GM23338 (cell line): ENCODE measurements around the gene CCS. TPM values are rescaled to one million over a fixed set of nuclear protein-coding genes. Genes with fewer than 3 reads are reported as not detected.
A peak's percentile ranks its signal among the peaks of the same experiment; 100 is the strongest.

ENCODE experiments used
- ATAC-seq: fragments of 200-7000 bp; cut with Tn5 transposase; 3 replicates; pipeline ENCODE4 v1.9.1; 2020
- DNase-seq: peaks from one replicate; pipeline ENCODE4 v3.0.0-alpha.2; 2015; ENCODE audit warnings: low spot score
- H2AFZ ChIP-seq: fragments of 200-600 bp; sonication (generic); 2 replicates; pipeline ENCODE4 v1.8.0; 2016; ENCODE audit warnings: antibody characterized with exemption, mild to moderate bottlenecking, moderate library complexity
- H3F3A ChIP-seq: fragments of 200-600 bp; sonication (generic); replicated peaks from 2 replicates; pipeline ENCODE4 v1.8.0; 2017; ENCODE audit warnings: antibody characterized with exemption, mixed run types, low read depth
- H3K27ac ChIP-seq: fragments of 200-600 bp; sonication (generic); 2 replicates; pipeline ENCODE4 v1.6.1; 2016; ENCODE audit warnings: low read depth
- H3K27me3 ChIP-seq: fragments of 200-600 bp; sonication (generic); 2 replicates; pipeline ENCODE4 v1.8.0; 2016; ENCODE audit warnings: mild to moderate bottlenecking, mixed run types, moderate library complexity; ENCODE audit not compliant: insufficient read depth
- H3K36me3 ChIP-seq: fragments of 200-600 bp; sonication (generic); 2 replicates; pipeline ENCODE4 v1.8.0; 2016; ENCODE audit warnings: mild to moderate bottlenecking; ENCODE audit not compliant: insufficient read depth
- H3K4me1 ChIP-seq: fragments of 200-600 bp; sonication (generic); 2 replicates; pipeline ENCODE4 v1.8.0; 2016; ENCODE audit warnings: mild to moderate bottlenecking, moderate library complexity; ENCODE audit not compliant: insufficient read depth
- H3K4me2 ChIP-seq: fragments of 200-600 bp; sonication (generic); 2 replicates; pipeline ENCODE4 v1.7.1; 2017; ENCODE audit warnings: mixed run types
- H3K4me3 ChIP-seq: fragments of 200-600 bp; sonication (generic); 2 replicates; pipeline ENCODE4 v1.6.1; 2016; ENCODE audit warnings: mixed run types
- H3K79me2 ChIP-seq: fragments of 200-600 bp; sonication (generic); replicated peaks from 2 replicates; pipeline ENCODE4 v1.8.0; 2017; ENCODE audit warnings: mild to moderate bottlenecking; ENCODE audit not compliant: insufficient read depth
- H3K9me2 ChIP-seq: fragments of 200-600 bp; sonication (generic); 2 replicates; pipeline ENCODE4 v1.8.0; 2017; ENCODE audit not compliant: insufficient read depth
- H4K20me1 ChIP-seq: fragments of 200-600 bp; sonication (generic); replicated peaks from 2 replicates; pipeline ENCODE4 v1.8.0; 2017; ENCODE audit warnings: mild to moderate bottlenecking; ENCODE audit not compliant: insufficient read depth
- H3K27ac Mint-ChIP-seq: 2 replicates; pipeline ENCODE4 v1.8.0; 2020; ENCODE audit warnings: inconsistent platforms, mild to moderate bottlenecking, moderate library complexity, mixed read lengths
- H3K27me3 Mint-ChIP-seq: 3 replicates; pipeline ENCODE4 v1.8.0; 2022; ENCODE audit warnings: low read depth, mild to moderate bottlenecking, moderate library complexity, mixed read lengths, inconsistent platforms; ENCODE audit not compliant: insufficient read depth, poor library complexity
- H3K36me3 Mint-ChIP-seq: 3 replicates; pipeline ENCODE4 v1.8.0; 2021; ENCODE audit warnings: low read depth, mild to moderate bottlenecking, inconsistent platforms, moderate library complexity, mixed read lengths
- H3K4me1 Mint-ChIP-seq: 3 replicates; pipeline ENCODE4 v1.8.0; 2020; ENCODE audit warnings: mild to moderate bottlenecking, inconsistent platforms, mixed read lengths
- H3K4me3 Mint-ChIP-seq: 3 replicates; pipeline ENCODE4 v1.8.0; 2021; ENCODE audit warnings: moderate library complexity, mild to moderate bottlenecking, inconsistent platforms, mixed read lengths
- H3K9me3 Mint-ChIP-seq: 3 replicates; pipeline ENCODE4 v1.8.0; 2020; ENCODE audit warnings: moderate library complexity, mild to moderate bottlenecking, inconsistent platforms, mixed read lengths
- CREB1 ChIP-seq: fragments of 250-450 bp; sonication (Bioruptor Pico); IDR thresholded peaks from 2 replicates; pipeline ENCODE4 v1.5.0; 2020; ENCODE audit warnings: low read depth, mild to moderate bottlenecking, moderate library complexity
- CTCF ChIP-seq, 2 experiments: fragments of 200-600 bp in 1 of 2; sonication (generic) in 1 of 2; conservative IDR thresholded peaks; 2 replicates each; pipeline versions ENCODE4 v1.5.1 to v1.6.1; 2016 to 2017; ENCODE audit warnings: antibody characterized with exemption in 2 of 2, low read depth in 2 of 2, mild to moderate bottlenecking in 2 of 2, moderate library complexity in 1 of 2
- EZH2 ChIP-seq: fragments of 200-600 bp; sonication (generic); IDR thresholded peaks from one replicate; pipeline ENCODE4 v1.8.0; 2017; ENCODE audit warnings: antibody characterized with exemption, mild to moderate bottlenecking, low read depth; ENCODE audit not compliant: unreplicated experiment
- EZH2phosphoT487 ChIP-seq: fragments of 200-600 bp; sonication (generic); IDR thresholded peaks from one replicate; pipeline ENCODE4 v1.8.1; 2018; ENCODE audit warnings: antibody characterized with exemption; ENCODE audit not compliant: unreplicated experiment
- JUNB ChIP-seq: IDR thresholded peaks from one replicate; pipeline ENCODE4 v1.6.1; 2016; ENCODE audit warnings: antibody characterized with exemption; ENCODE audit not compliant: unreplicated experiment
- NANOG ChIP-seq: IDR thresholded peaks from 2 replicates; pipeline ENCODE4 v1.6.1; 2016; ENCODE audit warnings: antibody characterized with exemption, borderline replicate concordance
- POLR2AphosphoS5 ChIP-seq: IDR thresholded peaks from 2 replicates; pipeline ENCODE4 v1.6.1; 2016; ENCODE audit warnings: antibody characterized with exemption, low read depth
- STAT1 ChIP-seq: IDR thresholded peaks from one replicate; pipeline ENCODE4 v1.6.1; 2016; ENCODE audit warnings: antibody characterized with exemption; ENCODE audit not compliant: unreplicated experiment
- ZNF114 ChIP-seq: fragments of 250-450 bp; sonication (Bioruptor Pico); IDR thresholded peaks from 2 replicates; pipeline ENCODE4 v1.5.0; 2020; ENCODE audit warnings: mild to moderate bottlenecking, moderate library complexity
- ZNF331 ChIP-seq: fragments of 250-450 bp; sonication (Bioruptor Pico); IDR thresholded peaks from 2 replicates; pipeline ENCODE4 v1.5.0; 2020; ENCODE audit warnings: low read depth, mild to moderate bottlenecking, moderate library complexity
- polyA plus RNA-seq: library from polyadenylated mRNA; unstranded; fragments of >200 nt; fragmentation: Nextera tagmentation; extraction: Ambion mirVana; gene quantifications from 2 replicates; pipeline ENCODE4 v1.2.1, GENCODE V29; 2016
- total RNA-seq: library from RNA; depleted of rRNA; stranded (reverse); fragments of >200 nt; shearing (Covaris generic); gene quantifications from 2 replicates; pipeline ENCODE4 v1.2.3, GENCODE V29; 2014
- TF ChIP-seq, protein P1 (sequence below): IDR thresholded peaks from one replicate; pipeline ENCODE4 v1.6.1; 2018; ENCODE audit warnings: antibody characterized with exemption; ENCODE audit not compliant: unreplicated experiment
- TF ChIP-seq, protein P2 (sequence below): fragments of 250-450 bp; sonication (Bioruptor Pico); IDR thresholded peaks from 2 replicates; pipeline ENCODE4 v1.5.0; 2020; ENCODE audit warnings: mild to moderate bottlenecking, moderate library complexity
- TF ChIP-seq, protein P3 (sequence below): IDR thresholded peaks from 2 replicates; pipeline ENCODE4 v1.6.1; 2016; ENCODE audit warnings: antibody characterized with exemption

CCS gene
- total and polyA plus RNA-seq, 2 experiments from 2014 or later: 36.1 to 60.7 TPM

DNA sequence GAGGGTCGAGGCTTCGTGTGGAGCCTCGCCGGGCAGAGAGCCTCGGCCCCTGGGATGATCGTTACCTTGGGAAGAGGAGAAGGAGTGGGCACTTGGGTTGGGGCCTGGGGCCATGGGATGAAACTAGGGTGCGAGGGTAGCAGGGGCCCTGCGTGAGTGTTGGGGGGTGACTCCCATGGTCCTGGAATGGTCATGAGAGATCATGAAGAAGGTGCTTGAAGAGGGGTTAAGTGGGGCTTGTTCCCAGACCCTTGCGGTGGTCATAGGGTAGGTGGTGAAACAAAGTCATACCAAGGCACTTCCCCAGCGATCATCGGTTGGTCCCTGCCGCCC lies 284 bp downstream of the CCS start:
- Mint-ChIP-seq H3K4me3 (peak overlapping the region; percentile 97), H3K27me3 (peaks cover 20% of the 10 kb centered on the region), H3K9me3 (peaks cover 31% of the 10 kb centered on the region), H3K4me1 (peaks cover 12% of the 10 kb centered on the region), H3K27ac (peak overlapping the region; percentile 97), H3K36me3 (peaks cover 15% of the 10 kb centered on the region; the same call in 2 of the 3 replicates)
- H3K4me3 ChIP-seq: peak overlapping the region; percentile 67
- no peaks in the 10 kb centered on the region; the same call in 1 of the 2 replicates for H3K36me3 ChIP-seq
- peak overlapping the region; percentile 97 for H2AFZ ChIP-seq
- H3K4me1 ChIP-seq: peaks cover 10% of the 10 kb centered on the region; the same call in 1 of the 2 replicates
- H3K27ac ChIP-seq: peak overlapping the region; percentile 71; the same call in 1 of the 2 replicates
- H3K27me3 ChIP-seq: 0 out of 2 replicates have a peak, but pooled peaks cover 7% of the 10 kb centered on the region
- H3F3A ChIP-seq: 0 out of 2 replicates have a peak, but pooled peaks cover 10% of the 10 kb centered on the region
- peak; percentile 7 for ATAC-seq
- peak overlapping the region; percentile 84 for H3K4me2 ChIP-seq
- TF ChIP-seq NANOG: no peak
- TF ChIP-seq EZH2: no peak
- no peak for TF ChIP-seq EZH2phosphoT487
- TF ChIP-seq CTCF (conservative IDR thresholded peaks at IDR 0.05; ENCODE audit: low read depth in 2 of 2): no peak
- TF ChIP-seq, protein P1, sequence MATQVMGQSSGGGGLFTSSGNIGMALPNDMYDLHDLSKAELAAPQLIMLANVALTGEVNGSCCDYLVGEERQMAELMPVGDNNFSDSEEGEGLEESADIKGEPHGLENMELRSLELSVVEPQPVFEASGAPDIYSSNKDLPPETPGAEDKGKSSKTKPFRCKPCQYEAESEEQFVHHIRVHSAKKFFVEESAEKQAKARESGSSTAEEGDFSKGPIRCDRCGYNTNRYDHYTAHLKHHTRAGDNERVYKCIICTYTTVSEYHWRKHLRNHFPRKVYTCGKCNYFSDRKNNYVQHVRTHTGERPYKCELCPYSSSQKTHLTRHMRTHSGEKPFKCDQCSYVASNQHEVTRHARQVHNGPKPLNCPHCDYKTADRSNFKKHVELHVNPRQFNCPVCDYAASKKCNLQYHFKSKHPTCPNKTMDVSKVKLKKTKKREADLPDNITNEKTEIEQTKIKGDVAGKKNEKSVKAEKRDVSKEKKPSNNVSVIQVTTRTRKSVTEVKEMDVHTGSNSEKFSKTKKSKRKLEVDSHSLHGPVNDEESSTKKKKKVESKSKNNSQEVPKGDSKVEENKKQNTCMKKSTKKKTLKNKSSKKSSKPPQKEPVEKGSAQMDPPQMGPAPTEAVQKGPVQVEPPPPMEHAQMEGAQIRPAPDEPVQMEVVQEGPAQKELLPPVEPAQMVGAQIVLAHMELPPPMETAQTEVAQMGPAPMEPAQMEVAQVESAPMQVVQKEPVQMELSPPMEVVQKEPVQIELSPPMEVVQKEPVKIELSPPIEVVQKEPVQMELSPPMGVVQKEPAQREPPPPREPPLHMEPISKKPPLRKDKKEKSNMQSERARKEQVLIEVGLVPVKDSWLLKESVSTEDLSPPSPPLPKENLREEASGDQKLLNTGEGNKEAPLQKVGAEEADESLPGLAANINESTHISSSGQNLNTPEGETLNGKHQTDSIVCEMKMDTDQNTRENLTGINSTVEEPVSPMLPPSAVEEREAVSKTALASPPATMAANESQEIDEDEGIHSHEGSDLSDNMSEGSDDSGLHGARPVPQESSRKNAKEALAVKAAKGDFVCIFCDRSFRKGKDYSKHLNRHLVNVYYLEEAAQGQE: no peak
- TF ChIP-seq CREB1: no peak
- TF ChIP-seq STAT1: no peak
- no peak for TF ChIP-seq ZNF114
- TF ChIP-seq JUNB: no peak
- TF ChIP-seq, protein P2, sequence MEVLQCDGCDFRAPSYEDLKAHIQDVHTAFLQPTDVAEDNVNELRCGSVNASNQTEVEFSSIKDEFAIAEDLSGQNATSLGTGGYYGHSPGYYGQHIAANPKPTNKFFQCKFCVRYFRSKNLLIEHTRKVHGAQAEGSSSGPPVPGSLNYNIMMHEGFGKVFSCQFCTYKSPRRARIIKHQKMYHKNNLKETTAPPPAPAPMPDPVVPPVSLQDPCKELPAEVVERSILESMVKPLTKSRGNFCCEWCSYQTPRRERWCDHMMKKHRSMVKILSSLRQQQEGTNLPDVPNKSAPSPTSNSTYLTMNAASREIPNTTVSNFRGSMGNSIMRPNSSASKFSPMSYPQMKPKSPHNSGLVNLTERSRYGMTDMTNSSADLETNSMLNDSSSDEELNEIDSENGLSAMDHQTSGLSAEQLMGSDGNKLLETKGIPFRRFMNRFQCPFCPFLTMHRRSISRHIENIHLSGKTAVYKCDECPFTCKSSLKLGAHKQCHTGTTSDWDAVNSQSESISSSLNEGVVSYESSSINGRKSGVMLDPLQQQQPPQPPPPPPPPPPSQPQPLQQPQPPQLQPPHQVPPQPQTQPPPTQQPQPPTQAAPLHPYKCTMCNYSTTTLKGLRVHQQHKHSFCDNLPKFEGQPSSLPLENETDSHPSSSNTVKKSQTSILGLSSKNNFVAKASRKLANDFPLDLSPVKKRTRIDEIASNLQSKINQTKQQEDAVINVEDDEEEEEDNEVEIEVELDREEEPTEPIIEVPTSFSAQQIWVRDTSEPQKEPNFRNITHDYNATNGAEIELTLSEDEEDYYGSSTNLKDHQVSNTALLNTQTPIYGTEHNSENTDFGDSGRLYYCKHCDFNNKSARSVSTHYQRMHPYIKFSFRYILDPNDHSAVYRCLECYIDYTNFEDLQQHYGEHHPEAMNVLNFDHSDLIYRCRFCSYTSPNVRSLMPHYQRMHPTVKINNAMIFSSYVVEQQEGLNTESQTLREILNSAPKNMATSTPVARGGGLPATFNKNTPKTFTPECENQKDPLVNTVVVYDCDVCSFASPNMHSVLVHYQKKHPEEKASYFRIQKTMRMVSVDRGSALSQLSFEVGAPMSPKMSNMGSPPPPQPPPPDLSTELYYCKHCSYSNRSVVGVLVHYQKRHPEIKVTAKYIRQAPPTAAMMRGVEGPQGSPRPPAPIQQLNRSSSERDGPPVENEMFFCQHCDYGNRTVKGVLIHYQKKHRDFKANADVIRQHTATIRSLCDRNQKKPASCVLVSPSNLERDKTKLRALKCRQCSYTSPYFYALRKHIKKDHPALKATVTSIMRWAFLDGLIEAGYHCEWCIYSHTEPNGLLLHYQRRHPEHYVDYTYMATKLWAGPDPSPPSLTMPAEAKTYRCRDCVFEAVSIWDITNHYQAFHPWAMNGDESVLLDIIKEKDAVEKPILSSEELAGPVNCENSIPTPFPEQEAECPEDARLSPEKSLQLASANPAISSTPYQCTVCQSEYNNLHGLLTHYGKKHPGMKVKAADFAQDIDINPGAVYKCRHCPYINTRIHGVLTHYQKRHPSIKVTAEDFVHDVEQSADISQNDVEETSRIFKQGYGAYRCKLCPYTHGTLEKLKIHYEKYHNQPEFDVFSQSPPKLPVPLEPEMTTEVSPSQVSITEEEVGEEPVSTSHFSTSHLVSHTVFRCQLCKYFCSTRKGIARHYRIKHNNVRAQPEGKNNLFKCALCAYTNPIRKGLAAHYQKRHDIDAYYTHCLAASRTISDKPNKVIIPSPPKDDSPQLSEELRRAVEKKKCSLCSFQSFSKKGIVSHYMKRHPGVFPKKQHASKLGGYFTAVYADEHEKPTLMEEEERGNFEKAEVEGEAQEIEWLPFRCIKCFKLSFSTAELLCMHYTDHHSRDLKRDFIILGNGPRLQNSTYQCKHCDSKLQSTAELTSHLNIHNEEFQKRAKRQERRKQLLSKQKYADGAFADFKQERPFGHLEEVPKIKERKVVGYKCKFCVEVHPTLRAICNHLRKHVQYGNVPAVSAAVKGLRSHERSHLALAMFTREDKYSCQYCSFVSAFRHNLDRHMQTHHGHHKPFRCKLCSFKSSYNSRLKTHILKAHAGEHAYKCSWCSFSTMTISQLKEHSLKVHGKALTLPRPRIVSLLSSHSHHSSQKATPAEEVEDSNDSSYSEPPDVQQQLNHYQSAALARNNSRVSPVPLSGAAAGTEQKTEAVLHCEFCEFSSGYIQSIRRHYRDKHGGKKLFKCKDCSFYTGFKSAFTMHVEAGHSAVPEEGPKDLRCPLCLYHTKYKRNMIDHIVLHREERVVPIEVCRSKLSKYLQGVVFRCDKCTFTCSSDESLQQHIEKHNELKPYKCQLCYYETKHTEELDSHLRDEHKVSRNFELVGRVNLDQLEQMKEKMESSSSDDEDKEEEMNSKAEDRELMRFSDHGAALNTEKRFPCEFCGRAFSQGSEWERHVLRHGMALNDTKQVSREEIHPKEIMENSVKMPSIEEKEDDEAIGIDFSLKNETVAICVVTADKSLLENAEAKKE (CRISPR knock-in tag): no peak
- no peak for TF ChIP-seq ZNF331 (CRISPR knock-in tag)
- TF ChIP-seq, protein P3, sequence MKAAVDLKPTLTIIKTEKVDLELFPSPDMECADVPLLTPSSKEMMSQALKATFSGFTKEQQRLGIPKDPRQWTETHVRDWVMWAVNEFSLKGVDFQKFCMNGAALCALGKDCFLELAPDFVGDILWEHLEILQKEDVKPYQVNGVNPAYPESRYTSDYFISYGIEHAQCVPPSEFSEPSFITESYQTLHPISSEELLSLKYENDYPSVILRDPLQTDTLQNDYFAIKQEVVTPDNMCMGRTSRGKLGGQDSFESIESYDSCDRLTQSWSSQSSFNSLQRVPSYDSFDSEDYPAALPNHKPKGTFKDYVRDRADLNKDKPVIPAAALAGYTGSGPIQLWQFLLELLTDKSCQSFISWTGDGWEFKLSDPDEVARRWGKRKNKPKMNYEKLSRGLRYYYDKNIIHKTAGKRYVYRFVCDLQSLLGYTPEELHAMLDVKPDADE: no peak
- TF ChIP-seq POLR2AphosphoS5: no peak
- peak; percentile 8 for DNase-seq
- H4K20me1 ChIP-seq: no peaks in the 10 kb centered on the region
- H3K79me2 ChIP-seq: no peaks in the 10 kb centered on the region; the same call in 1 of the 2 replicates
- no peaks in the 10 kb centered on the region for H3K9me2 ChIP-seq
